ENCODE data around the gene LURAP1L.

Gene LURAP1L

DNA sequence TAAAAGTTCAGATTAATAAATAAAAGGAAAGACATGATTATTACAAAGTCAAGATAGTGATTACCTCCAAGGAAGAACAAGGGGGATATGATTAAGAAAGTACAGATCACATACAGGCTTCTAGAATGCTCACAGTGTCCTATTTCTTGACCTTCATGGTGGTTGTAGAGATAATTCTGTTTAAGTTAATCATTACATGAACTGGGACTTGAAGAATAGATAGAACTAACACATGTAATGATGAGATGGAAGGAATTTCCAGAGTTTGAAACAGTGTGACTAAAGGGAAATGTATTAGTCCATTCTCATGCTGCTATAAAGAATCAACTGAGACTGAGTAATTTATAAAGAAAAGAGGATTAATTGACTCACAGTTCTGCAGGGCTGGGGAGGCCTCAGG is 72.7 kb downstream of the LURAP1L start:
- TF ChIP-seq GATA3 (IDR thresholded peaks at IDR 0.05; ENCODE audit: low read depth, low read length) = no peak
- no peak for TF ChIP-seq GATA2 (IDR thresholded peaks at IDR 0.05; ENCODE audit: low read depth, low read length)

DNA sequence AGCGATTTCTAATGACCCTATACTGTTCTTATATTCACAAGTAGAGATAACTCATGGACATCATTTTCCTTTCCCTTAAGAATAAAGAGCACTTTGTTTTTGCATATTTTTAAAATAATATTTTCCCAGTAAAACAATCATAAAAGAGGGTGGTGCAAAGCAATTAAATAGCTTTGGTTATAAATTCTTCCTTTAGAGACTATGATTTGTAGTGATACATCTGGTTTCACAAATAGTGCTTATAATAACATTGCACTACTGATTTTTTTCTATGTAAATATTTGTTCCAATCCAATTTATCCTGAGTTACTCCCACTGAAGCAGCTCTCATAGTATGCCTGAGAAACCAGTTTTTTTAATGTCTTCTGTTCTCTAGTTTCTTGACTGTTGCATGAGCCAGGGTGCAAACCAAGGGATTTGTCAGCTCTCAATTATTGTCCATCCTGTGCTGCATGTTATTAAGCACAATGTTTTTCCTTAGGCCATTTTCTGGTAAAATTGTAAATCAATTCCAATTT is 74.7 kb downstream of the LURAP1L start:
- no peak for TF ChIP-seq GATA2 (IDR thresholded peaks at IDR 0.05; ENCODE audit: low read depth, low read length)
- TF ChIP-seq GATA3 (IDR thresholded peaks at IDR 0.05; ENCODE audit: low read depth, low read length) = no peak

DNA sequence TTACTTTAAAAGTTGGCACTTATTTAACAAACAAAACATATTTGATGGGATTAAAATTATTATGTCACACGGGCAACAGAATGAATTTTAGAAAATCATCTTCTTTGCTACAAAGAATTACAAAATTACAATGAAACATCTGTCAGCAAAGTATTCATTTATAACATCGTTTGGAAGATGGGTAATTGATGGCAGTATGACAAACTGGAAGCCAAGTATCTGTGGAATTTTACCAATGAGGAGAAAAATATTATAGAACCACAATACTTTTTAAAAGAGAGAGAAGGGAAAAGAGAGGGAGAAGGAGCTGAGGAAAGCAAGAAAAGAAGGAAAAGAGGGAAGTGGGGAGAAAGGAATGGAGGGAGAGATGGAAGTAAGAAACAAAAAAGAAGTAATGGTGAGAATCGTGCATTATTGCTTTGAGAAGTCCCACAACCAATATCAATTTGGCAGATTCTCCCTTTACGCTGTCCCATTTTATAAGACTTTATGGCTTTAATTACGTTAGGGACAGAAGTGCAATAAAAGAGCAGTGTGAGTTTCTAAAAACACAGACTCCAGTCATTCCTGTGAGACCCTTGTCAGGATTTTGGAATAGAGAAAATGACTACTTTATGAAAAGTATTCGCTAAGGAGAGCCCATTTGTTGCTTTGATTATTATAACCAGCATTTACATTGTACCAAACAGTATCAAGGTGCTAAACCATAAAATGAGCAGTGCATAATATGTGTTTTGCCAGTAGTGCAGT is 76.7 kb downstream of the LURAP1L start:
- TF ChIP-seq GATA3 (IDR thresholded peaks at IDR 0.05; ENCODE audit: low read depth, low read length) = no peak
- TF ChIP-seq GATA2 (IDR thresholded peaks at IDR 0.05; ENCODE audit: low read depth, low read length) = no peak

DNA sequence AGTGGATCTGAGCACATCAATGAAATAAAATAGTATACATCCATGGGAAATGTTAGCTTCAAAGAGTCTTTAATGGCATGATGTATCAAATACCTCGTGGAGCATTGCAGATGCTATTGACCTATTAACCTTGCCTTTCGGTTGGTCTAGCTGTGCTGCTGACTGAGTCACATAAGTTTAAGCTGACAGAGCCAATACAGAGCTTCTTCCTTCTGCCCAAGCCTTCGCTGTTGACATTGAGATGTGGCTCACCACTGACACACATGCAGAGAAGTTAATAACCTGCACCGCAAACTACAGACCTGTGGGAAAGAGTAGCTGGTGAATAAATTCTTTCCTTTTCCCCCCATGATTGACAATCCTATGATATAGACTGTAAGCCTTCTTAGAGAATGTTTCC is 78.2 kb downstream of the LURAP1L start:
- TF ChIP-seq GATA2 (IDR thresholded peaks at IDR 0.05; ENCODE audit: low read depth, low read length) (no peak), GATA3 (IDR thresholded peaks at IDR 0.05; ENCODE audit: low read depth, low read length) (no peak)

DNA sequence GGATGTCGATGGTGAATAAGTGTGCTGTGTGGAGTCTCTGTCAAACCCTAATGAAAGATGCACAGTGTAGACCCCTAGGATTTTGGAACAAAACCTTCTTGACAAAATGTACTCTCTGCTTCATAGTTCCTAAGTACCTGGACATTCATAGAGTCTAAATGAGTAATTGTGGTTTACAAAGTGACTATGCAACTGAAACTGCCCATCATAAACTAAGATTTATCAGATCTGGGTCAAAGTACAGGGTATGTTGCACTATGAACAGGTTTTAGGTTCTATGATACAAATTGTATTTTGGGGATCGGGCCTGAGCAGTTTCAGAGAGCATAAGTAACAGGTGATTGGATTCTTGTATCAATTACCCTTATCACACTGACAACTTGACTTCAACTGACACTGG is 79.4 kb downstream of the LURAP1L start:
- TF ChIP-seq GATA3 (IDR thresholded peaks at IDR 0.05; ENCODE audit: low read depth, low read length) = no peak
- TF ChIP-seq GATA2 (IDR thresholded peaks at IDR 0.05; ENCODE audit: low read depth, low read length) = no peak

DNA sequence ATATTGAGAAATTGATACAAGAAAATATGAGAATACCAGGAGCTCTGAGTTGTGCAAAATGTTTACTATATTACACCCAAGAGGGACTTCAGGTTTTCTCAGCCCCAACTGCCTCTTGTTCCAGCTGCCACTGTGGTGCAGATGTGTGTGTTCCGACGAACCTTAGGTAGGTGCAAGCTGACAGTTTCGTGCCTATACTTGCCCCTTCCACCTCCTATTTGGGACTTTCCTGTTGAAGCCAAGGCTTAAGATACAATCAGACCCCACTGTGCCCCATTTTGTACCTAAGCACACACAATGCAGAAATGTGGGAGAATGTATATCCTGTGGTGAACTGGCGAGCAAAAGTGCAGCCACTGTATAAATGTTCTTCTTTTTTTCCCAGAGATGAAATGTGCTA is 80.2 kb downstream of the LURAP1L start:
- TF ChIP-seq GATA3 (IDR thresholded peaks at IDR 0.05; ENCODE audit: low read depth, low read length) (no peak), GATA2 (IDR thresholded peaks at IDR 0.05; ENCODE audit: low read depth, low read length) (no peak)

DNA sequence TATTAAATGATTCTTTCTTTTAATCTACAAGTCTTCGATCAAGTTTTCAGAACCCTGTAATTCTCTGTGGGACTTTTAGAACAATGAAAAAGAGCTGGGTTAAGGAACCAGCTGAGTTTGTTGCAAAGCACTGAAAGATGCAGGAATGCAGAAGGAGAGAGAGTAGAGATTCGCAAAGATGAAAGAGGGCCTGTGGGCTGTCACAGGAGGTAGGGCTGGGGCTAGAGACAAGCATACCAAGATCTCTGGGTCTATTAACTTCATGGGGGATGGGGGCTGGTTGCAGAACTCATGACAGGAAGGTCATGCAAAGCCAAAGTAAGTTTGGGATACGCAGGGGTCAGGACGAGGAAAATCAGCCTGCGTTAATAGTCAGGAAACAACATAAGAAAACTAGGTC is 81.8 kb downstream of the LURAP1L start:
- TF ChIP-seq GATA2 (IDR thresholded peaks at IDR 0.05; ENCODE audit: low read depth, low read length) (no peak), GATA3 (IDR thresholded peaks at IDR 0.05; ENCODE audit: low read depth, low read length) (no peak)

DNA sequence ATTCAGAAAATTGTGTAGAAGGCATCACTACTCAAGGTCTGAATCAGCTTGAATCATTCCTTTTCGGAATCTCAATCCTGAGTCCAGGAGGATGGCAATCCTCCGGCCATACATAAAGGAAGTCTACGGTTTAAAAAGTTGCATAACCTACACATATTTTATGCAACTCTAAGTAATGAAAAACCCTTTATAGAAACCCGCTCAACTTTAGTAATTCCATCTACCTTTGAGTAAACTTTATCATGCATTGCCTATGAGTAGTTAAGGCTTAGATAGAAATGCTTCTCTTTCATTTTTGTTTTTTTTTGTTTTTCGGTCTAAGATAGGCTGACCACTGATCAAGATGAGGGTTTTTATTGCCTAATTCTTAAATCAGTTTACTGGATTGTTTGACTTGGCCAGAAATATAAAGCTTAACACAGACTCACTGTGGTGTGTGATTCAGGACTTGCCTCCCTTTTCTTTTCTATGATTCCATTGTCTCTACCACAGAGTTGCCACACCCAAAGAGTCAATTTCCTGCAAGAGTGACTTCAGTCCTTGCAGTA is 85.0 kb downstream of the LURAP1L start:
- TF ChIP-seq GATA2 (IDR thresholded peaks at IDR 0.05; ENCODE audit: low read depth, low read length) (no peak), GATA3 (IDR thresholded peaks at IDR 0.05; ENCODE audit: low read depth, low read length) (no peak)

DNA sequence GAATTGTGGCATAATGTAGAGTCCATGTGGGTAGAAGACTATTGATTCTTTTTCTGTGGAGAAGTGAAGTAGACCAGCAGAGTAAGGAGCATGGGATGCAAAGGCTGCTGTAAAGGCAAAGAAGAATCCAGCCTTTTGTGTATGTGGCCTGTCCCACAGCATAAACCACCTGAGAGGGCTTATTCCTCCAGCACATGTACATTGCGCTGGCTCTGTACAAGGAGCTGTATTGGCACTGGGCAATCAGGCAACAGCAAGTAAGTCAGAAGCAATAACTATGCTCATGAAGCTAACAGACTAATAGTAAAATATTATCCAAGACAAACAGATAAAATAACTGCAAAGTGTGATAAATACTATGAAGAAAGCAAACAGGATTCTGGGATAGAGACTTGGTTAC is 86.2 kb downstream of the LURAP1L start:
- no peak for TF ChIP-seq GATA3 (IDR thresholded peaks at IDR 0.05; ENCODE audit: low read depth, low read length)
- TF ChIP-seq GATA2 (IDR thresholded peaks at IDR 0.05; ENCODE audit: low read depth, low read length) = no peak

DNA sequence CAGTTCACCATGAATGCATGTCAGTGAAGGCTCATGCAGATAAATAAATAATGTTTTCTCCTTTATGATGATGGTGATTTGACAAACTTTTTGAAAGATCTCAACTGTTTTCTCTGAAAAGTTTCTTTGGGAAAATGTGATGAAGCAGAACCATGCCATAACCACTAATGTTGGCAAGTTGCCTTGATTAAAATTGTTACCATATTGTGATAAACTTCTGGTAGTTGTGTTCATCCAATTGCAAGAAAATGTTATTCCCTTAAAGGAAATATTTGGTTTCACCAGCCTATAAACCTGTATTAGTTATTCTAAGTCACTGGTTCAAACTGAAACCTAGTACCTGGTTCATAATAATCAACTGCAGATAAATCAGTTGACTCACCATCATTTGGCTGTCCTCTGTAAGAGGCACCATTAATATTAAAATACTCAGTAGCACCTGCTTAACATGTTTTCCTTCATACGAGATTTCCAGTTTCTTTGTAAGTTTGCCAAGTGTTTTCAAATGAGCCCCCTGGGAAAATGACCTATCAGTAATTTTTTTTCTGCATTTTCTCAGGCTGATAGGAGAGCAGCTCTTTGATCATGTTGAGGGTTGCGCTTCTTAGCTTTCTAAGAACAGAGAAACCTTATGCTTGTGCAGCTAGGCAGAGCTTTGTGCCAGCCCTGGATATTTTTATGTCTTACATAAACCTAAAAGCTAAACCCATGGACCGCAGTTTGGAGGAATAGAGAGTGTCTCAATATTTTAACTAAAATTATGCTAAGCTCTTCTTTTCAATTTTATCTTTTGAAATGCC is 88.0 kb downstream of the LURAP1L start:
- no peak for TF ChIP-seq GATA2 (IDR thresholded peaks at IDR 0.05; ENCODE audit: low read depth, low read length)
- TF ChIP-seq GATA3 (IDR thresholded peaks at IDR 0.05; ENCODE audit: low read depth, low read length) = no peak

DNA sequence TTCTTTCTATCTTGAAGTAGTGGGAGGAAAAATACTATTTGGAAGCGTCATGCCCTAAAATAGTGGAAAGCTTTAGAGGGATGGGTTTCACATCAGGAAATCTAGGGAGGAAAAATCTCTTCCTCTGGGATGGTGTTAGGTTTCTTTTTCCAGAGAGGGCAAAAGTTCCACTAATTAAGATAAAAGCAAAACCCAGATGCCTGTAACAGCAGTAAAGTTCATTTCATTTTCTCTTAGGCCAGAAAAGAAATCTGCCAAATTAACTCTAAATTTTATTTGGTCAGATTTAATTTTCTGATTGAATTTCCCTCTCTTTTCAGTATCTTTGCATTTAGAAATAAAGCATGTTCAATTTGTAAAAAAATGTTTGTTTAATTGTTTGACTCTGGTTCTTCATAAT is 88.8 kb downstream of the LURAP1L start:
- TF ChIP-seq GATA3 (IDR thresholded peaks at IDR 0.05; ENCODE audit: low read depth, low read length) = peak; percentile 62
- TF ChIP-seq GATA2 (IDR thresholded peaks at IDR 0.05; ENCODE audit: low read depth, low read length) = peak; percentile 23; the same call in 1 of the 2 replicates

Data from SH-SY5Y (cell line).